Smooth muscle cell (in vitro differentiated cells): ENCODE data around the gene ARHGAP6. TPM values are rescaled to one million over a fixed set of nuclear protein-coding genes. Genes with fewer than 3 reads are reported as not detected.

Experiments used
- DNase-seq: peaks from one replicate; lab custom pipeline; 2025; ENCODE audit not compliant: unreplicated experiment; lab: John Stamatoyannopoulos, UW
- H2AFZ ChIP-seq: fragments of 200-600 bp; sonication (generic); 2 replicates; pipeline ENCODE4 v1.6.0; 2016; ENCODE audit warnings: antibody characterized with exemption, low read depth, mild to moderate bottlenecking
- H3F3A ChIP-seq: fragments of 200-600 bp; sonication (generic); 2 replicates; pipeline ENCODE4 v1.6.0; 2017; ENCODE audit warnings: antibody characterized with exemption, low read depth
- H3K27ac ChIP-seq: fragments of 200-600 bp; sonication (generic); 2 replicates; pipeline ENCODE4 v1.5.1; 2016; ENCODE audit warnings: low read depth, mild to moderate bottlenecking
- H3K27me3 ChIP-seq: fragments of 200-600 bp; sonication (generic); 2 replicates; pipeline ENCODE4 v1.6.1; 2016; ENCODE audit warnings: low read depth, mild to moderate bottlenecking
- H3K36me3 ChIP-seq: fragments of 200-600 bp; sonication (generic); 2 replicates; pipeline ENCODE4 v1.5.1; 2016; ENCODE audit warnings: low read depth
- H3K4me1 ChIP-seq: fragments of 200-600 bp; sonication (generic); 2 replicates; pipeline ENCODE4 v1.5.1; 2016; ENCODE audit warnings: low read depth
- H3K4me2 ChIP-seq: fragments of 200-600 bp; sonication (generic); 2 replicates; pipeline ENCODE4 v1.6.0; 2016; ENCODE audit warnings: mild to moderate bottlenecking
- H3K4me3 ChIP-seq: fragments of 200-600 bp; sonication (generic); 2 replicates; pipeline ENCODE4 v1.5.1; 2016; ENCODE audit warnings: mild to moderate bottlenecking
- H3K79me2 ChIP-seq: fragments of 200-600 bp; sonication (generic); 2 replicates; pipeline ENCODE4 v1.6.0; 2016; ENCODE audit warnings: low read depth, mild to moderate bottlenecking
- H3K9ac ChIP-seq: fragments of 200-600 bp; sonication (generic); 2 replicates; pipeline ENCODE4 v1.6.0; 2016; ENCODE audit warnings: low read depth
- H3K9me3 ChIP-seq: fragments of 200-600 bp; sonication (generic); replicated peaks from 2 replicates; pipeline ENCODE4 v1.5.1; 2016; ENCODE audit warnings: low read depth
- H4K20me1 ChIP-seq: fragments of 200-600 bp; sonication (generic); 2 replicates; pipeline ENCODE4 v1.6.0; 2016; ENCODE audit warnings: low read depth
- WGBS: methylation state at CpG from one replicate; pipeline ENCODE4 v1.1.7; 2016; ENCODE audit warnings: low lambda C conversion rate; 5-methylcytosine and 5-hydroxymethylcytosine counted together
- polyA plus RNA-seq: library from polyadenylated mRNA; unstranded; fragments of >200 nt; fragmentation: Nextera tagmentation; extraction: Ambion mirVana; gene quantifications from 2 replicates; pipeline ENCODE4 v1.2.1, GENCODE V29; 2016
- total RNA-seq: library from RNA; depleted of rRNA; stranded (reverse); fragments of >200 nt; gene quantifications from 2 replicates; pipeline ENCODE4 v1.2.3, GENCODE V29; 2014
- TF ChIP-seq, protein P1 (sequence below): fragments of 200-600 bp; sonication (generic); IDR thresholded peaks from 2 replicates; pipeline ENCODE4 v1.5.1; 2017; ENCODE audit warnings: borderline replicate concordance, mild to moderate bottlenecking, antibody characterized with exemption; ENCODE audit not compliant: insufficient read depth, poor library complexity, severe bottlenecking

The ARHGAP6 gene
- total and polyA plus RNA-seq, 2 experiments from 2014 or later = 0.55 to 0.90 TPM

DNA sequence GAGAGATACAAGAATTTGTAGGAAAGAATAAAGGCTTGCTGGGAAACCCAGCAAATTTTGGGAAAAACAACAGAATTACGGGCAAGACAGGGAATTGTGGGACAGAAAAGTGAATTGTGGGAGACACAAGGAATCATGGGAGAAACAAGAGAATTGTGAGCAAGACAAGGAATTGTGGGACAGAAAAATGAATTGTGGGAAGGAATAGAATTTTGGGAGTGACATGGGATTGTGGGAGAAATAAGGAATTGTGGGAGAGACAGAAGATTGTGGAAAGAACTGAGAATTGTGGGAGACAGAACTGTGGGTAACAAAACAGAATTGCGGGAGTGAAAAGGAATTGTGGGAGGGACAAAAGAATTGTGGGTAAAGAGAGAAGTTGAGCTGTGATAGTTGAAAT is 555.8 kb downstream of the ARHGAP6 start:
- H3K9ac ChIP-seq = no peak overlapping the region
- H3F3A ChIP-seq = no peaks in the 10 kb centered on the region
- no peak for DNase-seq
- H3K4me2 ChIP-seq = no peak overlapping the region
- no peaks in the 10 kb centered on the region for H3K4me1 ChIP-seq
- H3K4me3 ChIP-seq = no peak overlapping the region
- no peaks in the 10 kb centered on the region for H3K27me3 ChIP-seq
- no peak overlapping the region for H3K27ac ChIP-seq
- H3K9me3 ChIP-seq = no peaks in the 10 kb centered on the region
- TF ChIP-seq, protein P1, sequence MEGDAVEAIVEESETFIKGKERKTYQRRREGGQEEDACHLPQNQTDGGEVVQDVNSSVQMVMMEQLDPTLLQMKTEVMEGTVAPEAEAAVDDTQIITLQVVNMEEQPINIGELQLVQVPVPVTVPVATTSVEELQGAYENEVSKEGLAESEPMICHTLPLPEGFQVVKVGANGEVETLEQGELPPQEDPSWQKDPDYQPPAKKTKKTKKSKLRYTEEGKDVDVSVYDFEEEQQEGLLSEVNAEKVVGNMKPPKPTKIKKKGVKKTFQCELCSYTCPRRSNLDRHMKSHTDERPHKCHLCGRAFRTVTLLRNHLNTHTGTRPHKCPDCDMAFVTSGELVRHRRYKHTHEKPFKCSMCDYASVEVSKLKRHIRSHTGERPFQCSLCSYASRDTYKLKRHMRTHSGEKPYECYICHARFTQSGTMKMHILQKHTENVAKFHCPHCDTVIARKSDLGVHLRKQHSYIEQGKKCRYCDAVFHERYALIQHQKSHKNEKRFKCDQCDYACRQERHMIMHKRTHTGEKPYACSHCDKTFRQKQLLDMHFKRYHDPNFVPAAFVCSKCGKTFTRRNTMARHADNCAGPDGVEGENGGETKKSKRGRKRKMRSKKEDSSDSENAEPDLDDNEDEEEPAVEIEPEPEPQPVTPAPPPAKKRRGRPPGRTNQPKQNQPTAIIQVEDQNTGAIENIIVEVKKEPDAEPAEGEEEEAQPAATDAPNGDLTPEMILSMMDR = no peak
- no peak overlapping the region for H2AFZ ChIP-seq
- H4K20me1 ChIP-seq = no peaks in the 10 kb centered on the region
- H3K79me2 ChIP-seq = peaks cover 7% of the 10 kb centered on the region
- no peaks in the 10 kb centered on the region for H3K36me3 ChIP-seq
- WGBS = 81% methylated on average over 2 of the region's 2 CpGs

DNA sequence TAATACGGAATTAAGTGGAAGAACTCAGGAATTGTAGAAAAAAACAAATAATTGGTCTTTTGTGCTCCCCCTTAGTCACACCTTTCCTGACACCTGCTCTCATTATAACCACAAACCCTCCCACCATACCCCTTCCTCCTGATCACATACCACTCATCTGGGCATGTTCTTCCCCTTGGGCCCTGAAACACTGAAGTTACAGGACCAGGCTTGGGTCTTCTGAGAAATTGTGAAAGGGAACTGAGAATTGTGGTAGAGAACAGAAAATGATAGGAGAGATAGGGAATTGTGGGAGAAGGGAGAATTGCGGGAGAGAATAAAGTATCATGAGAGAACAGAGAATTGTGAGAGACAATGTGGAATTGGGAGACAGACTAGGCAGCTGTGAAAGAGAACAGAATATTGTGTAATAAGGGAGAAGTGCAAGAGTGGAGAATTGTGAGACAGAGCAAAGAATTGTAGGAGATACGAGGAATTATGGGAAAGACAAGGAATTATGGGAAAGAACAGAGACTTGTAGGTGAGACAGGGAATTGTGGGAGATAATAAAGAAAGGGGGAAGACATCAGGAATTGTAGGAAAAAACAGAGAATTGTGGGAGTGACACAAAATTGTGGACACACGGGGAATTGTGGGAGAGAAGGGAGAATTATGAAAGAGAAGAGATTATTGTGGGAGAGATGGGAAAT is 557.3 kb downstream of the ARHGAP6 start:
- 72% methylated on average over 4 of the region's 4 CpGs for WGBS
- no peaks in the 10 kb centered on the region for H3K4me1 ChIP-seq
- H4K20me1 ChIP-seq = no peaks in the 10 kb centered on the region
- peaks cover 7% of the 10 kb centered on the region for H3K79me2 ChIP-seq
- H3K36me3 ChIP-seq = no peaks in the 10 kb centered on the region
- H3K27ac ChIP-seq = no peak overlapping the region
- H3F3A ChIP-seq = no peaks in the 10 kb centered on the region
- no peaks in the 10 kb centered on the region for H3K27me3 ChIP-seq
- TF ChIP-seq, protein P1 = no peak
- DNase-seq = no peak
- no peak overlapping the region for H3K4me3 ChIP-seq
- H3K9me3 ChIP-seq = no peaks in the 10 kb centered on the region
- H3K4me2 ChIP-seq = no peak overlapping the region
- H2AFZ ChIP-seq = no peak overlapping the region
- no peak overlapping the region for H3K9ac ChIP-seq

DNA sequence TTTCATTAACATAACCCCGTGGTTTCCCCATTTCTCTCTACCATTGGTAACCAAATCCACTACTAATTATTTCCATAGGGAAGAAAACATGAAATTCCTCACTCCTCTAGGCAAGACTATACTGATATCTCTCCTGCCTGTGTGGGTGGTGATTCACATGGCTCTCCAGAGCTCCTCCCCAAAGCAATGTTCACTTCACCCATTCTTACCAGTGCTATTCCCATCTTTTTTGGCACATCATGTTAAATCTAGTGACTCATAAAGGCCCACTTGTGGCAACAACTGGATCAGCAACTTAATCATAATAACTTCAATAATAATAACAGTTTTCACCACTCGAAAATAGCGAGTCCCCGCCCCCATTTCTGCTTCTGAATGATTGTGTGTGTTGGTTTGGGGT is 560.6 kb downstream of the ARHGAP6 start:
- H3K79me2 ChIP-seq = no peaks in the 10 kb centered on the region
- no peaks in the 10 kb centered on the region for H3F3A ChIP-seq
- H3K36me3 ChIP-seq = no peaks in the 10 kb centered on the region
- no peak overlapping the region for H3K4me3 ChIP-seq
- TF ChIP-seq, protein P1 = no peak
- no peak overlapping the region for H3K9ac ChIP-seq
- H2AFZ ChIP-seq = no peak overlapping the region
- H4K20me1 ChIP-seq = no peaks in the 10 kb centered on the region
- H3K4me2 ChIP-seq = no peak overlapping the region
- H3K9me3 ChIP-seq = no peaks in the 10 kb centered on the region
- H3K27ac ChIP-seq = no peak overlapping the region
- 80% methylated on average over 4 of the region's 4 CpGs for WGBS
- no peak for DNase-seq
- no peaks in the 10 kb centered on the region for H3K27me3 ChIP-seq
- H3K4me1 ChIP-seq = no peaks in the 10 kb centered on the region

DNA sequence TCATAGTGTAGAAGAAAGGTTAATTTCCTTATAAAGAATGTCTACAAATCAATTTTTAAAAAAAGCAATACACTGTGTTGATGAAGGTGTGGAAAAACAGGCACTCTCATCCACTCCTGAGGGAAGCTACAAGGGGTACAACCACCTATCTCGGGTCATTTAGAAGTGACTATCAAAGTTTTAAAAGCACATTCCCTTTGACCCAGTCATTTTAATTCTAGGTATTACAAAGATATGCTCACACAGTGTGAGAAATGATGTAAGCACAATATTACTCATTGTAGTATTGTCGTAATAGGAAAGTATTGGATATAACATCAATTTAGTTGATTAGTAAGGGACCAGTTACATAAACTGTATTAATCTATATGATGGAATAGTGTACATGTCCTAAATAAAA is 562.0 kb downstream of the ARHGAP6 start:
- Histone ChIP-seq H3K4me2 (no peak overlapping the region), H3F3A (no peaks in the 10 kb centered on the region), H3K79me2 (no peaks in the 10 kb centered on the region), H3K4me3 (no peak overlapping the region), H2AFZ (no peak overlapping the region), H3K27ac (no peak overlapping the region), H3K9ac (no peak overlapping the region), H3K27me3 (no peaks in the 10 kb centered on the region), H4K20me1 (no peaks in the 10 kb centered on the region), H3K36me3 (no peaks in the 10 kb centered on the region), H3K4me1 (no peaks in the 10 kb centered on the region), H3K9me3 (no peaks in the 10 kb centered on the region)
- no peak for DNase-seq
- WGBS = 73% methylated on average over 2 of the region's 2 CpGs
- TF ChIP-seq, protein P1 = no peak
